Progenitor cell of endocrine pancreas (in vitro differentiated cells): ENCODE data around the gene STK38. TPM values are rescaled to one million over a fixed set of nuclear protein-coding genes. Genes with fewer than 3 reads are reported as not detected.
"Not testable (repeated sequence)": the region's sequence is repeated elsewhere in the genome, so short reads cannot be mapped to it uniquely, and the experiment has no call there.

Experiments used
- DNase-seq: peaks from one replicate; pipeline ENCODE4 v3.0.0; 2021; ENCODE audit warnings: low spot score; ENCODE audit not compliant: unreplicated experiment
- H3K27ac Mint-ChIP-seq: 2 replicates; pipeline ENCODE4 v1.8.0; 2021; ENCODE audit warnings: mild to moderate bottlenecking, moderate library complexity, mixed read lengths
- H3K27me3 Mint-ChIP-seq: 2 replicates; pipeline ENCODE4 v1.8.0; 2021; ENCODE audit warnings: mixed read lengths
- H3K36me3 Mint-ChIP-seq: 2 replicates; pipeline ENCODE4 v1.8.0; 2022; ENCODE audit warnings: mixed read lengths; ENCODE audit not compliant: insufficient read depth
- H3K4me1 Mint-ChIP-seq: 2 replicates; pipeline ENCODE4 v1.8.0; 2021; ENCODE audit warnings: low read depth, mixed read lengths
- H3K4me3 Mint-ChIP-seq: 2 replicates; pipeline ENCODE4 v1.8.0; 2021; ENCODE audit warnings: low read depth, mild to moderate bottlenecking, moderate library complexity, mixed read lengths
- H3K9me3 Mint-ChIP-seq: 2 replicates; pipeline ENCODE4 v1.8.0; 2021; ENCODE audit warnings: low read depth, mixed read lengths
- CTCF ChIP-seq: fragments of 200-600 bp; sonication (generic); IDR thresholded peaks from one replicate; pipeline ENCODE4 v1.5.0; 2021; ENCODE audit warnings: antibody characterized with exemption, mild to moderate bottlenecking; ENCODE audit not compliant: unreplicated experiment
- total RNA-seq: library from RNA; stranded (reverse); gene quantifications from 2 replicates; pipeline ENCODE4 v1.2.1, GENCODE V29; 2021

Gene STK38
- total RNA-seq, 1 donor from 2014 or later = 47.2 TPM

- peak overlapping the region; percentile 100 for H3K4me3 Mint-ChIP-seq
- H3K27me3 Mint-ChIP-seq = no peaks in the 10 kb centered on the region
- peaks cover 24% of the 10 kb centered on the region for H3K4me1 Mint-ChIP-seq
- no peak for TF ChIP-seq CTCF
- peaks cover 37% of the 10 kb centered on the region for H3K36me3 Mint-ChIP-seq
- peak overlapping the region; percentile 100 for H3K27ac Mint-ChIP-seq
- H3K9me3 Mint-ChIP-seq = no peaks in the 10 kb centered on the region
- peak; percentile 12 for DNase-seq
Observed at GRCh38 chr6:36593569-36594028, 46.3 kb upstream of the STK38 start.

- peak overlapping the region; percentile 54 for H3K4me3 Mint-ChIP-seq
- TF ChIP-seq CTCF = no peak
- H3K36me3 Mint-ChIP-seq = peaks cover 25% of the 10 kb centered on the region
Observed at GRCh38 chr6:36592221-36592655, 45.0 kb upstream of the STK38 start.

GRCh38 chr6:36590237-36590636, 43.0 kb upstream of the STK38 start:
- TF ChIP-seq CTCF = no peak
- Mint-ChIP-seq H3K27me3 (no peaks in the 10 kb centered on the region), H3K4me3 (no peak overlapping the region), H3K4me1 (peaks cover 7% of the 10 kb centered on the region), H3K9me3 (no peaks in the 10 kb centered on the region), H3K27ac (no peak overlapping the region), H3K36me3 (peaks cover 8% of the 10 kb centered on the region)
- no peak for DNase-seq

More at GRCh38 chr6:36592221-36592655, 45.0 kb upstream of the STK38 start:
- DNase-seq = no peak
- Mint-ChIP-seq H3K9me3 (no peaks in the 10 kb centered on the region), H3K27me3 (no peaks in the 10 kb centered on the region), H3K27ac (peak overlapping the region; percentile 92), H3K4me1 (peaks cover 15% of the 10 kb centered on the region)

GRCh38 chr6:36589025-36589400, 41.7 kb upstream of the STK38 start:
- not testable (repeated sequence) for H3K4me3 Mint-ChIP-seq, H3K36me3 Mint-ChIP-seq, H3K27me3 Mint-ChIP-seq, H3K27ac Mint-ChIP-seq, H3K9me3 Mint-ChIP-seq, DNase-seq, H3K4me1 Mint-ChIP-seq

GRCh38 chr6:36586606-36587005, 39.3 kb upstream of the STK38 start:
- Mint-ChIP-seq H3K27me3 (no peaks in the 10 kb centered on the region), H3K4me1 (no peaks in the 10 kb centered on the region), H3K27ac (no peak overlapping the region), H3K4me3 (no peak overlapping the region), H3K9me3 (no peaks in the 10 kb centered on the region), H3K36me3 (no peaks in the 10 kb centered on the region)
- no peak for DNase-seq
- TF ChIP-seq CTCF = no peak

- peaks cover 18% of the 10 kb centered on the region for H3K4me1 Mint-ChIP-seq
- H3K27me3 Mint-ChIP-seq = no peaks in the 10 kb centered on the region
- H3K36me3 Mint-ChIP-seq = no peaks in the 10 kb centered on the region
- no peaks in the 10 kb centered on the region for H3K9me3 Mint-ChIP-seq
- H3K27ac Mint-ChIP-seq = no peak overlapping the region
- DNase-seq = no peak
- TF ChIP-seq CTCF = no peak
- H3K4me3 Mint-ChIP-seq = no peak overlapping the region
Observed at GRCh38 chr6:36581716-36582115, 34.4 kb upstream of the STK38 start.
